Stimulated activated CD8-positive, alpha-beta memory T cell treated with anti-CD3 and anti-CD28 coated beads, Interleukin-12 subunit alpha, Interleukin-12 subunit beta, amount 100 ng/mL, for 4 hours (primary cell): ENCODE results near the gene BLOC1S3.

ENCODE experiments used
- DNase-seq: peaks from one replicate; pipeline ENCODE4 v3.0.0-alpha.2; 2020; ENCODE audit warnings: low read depth

Gene BLOC1S3, protein sequence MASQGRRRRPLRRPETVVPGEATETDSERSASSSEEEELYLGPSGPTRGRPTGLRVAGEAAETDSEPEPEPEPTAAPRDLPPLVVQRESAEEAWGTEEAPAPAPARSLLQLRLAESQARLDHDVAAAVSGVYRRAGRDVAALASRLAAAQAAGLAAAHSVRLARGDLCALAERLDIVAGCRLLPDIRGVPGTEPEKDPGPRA

DNA sequence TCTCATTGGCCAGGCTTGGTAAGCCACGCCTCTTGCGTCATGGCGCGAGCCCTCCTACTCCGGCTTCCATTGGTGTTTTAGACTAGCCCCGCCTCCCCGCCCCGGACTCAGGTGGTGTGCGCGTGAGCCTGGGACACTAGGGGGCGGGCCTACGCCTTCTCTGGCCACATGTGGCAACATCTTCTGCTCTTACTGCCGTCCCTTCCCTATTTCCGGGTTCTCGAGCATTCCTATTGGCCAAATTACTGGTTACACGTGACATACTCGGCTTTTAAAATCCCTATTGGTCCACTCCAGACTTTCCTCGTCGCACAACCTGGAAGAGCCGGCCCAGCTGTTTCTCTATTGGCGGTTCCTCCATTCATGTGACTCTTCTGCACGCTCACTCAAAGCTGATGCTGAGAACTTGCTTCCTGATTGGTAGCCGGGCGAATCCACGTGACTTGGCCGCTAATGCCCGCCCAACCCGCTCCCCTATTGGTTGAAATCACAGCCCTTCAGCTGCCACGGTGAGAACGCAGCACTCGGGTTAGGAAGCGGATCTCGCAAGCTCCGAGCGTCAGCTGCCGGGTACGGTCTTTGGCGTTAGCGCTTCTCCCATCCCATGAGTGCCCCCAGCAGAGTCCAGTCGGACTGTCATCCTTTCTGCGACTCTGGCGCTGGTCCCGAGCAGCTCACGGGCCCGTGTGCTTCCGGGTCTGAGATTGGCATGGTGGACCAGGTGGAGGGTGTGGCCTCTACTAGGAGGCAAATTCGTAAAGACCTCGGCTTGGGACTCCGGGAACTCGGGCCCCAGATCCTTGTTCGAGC is at the start of gene BLOC1S3:
Gene BLOC1S3, plus strand, starts transcription at position 523 of the 810 bp plus-strand sequence. CDS start 513 bp downstream, outside the sequence.
- DNase-seq, result peak; percentile 99

DNA sequence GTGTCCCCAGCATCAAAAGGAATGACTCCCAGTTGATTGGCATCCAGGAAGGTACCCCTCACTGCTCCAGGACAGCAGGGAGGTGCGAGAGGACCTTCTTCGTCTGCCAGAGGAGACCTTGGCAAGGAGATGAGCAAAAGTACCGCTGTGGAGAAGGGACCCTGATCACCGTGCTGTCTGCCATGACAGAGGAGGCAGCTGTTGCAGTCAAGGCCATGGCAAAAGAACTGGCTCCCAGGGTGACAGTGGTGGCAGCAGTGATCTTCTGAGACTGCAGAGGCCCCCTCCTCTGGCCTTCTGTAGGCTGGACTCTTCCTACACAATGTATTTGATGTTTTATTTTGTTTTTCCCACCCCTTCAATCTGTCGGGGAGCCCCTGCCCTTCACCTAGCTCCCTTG is 49.8 kb upstream of the BLOC1S3 start:
- DNase-seq, result no peak

DNA sequence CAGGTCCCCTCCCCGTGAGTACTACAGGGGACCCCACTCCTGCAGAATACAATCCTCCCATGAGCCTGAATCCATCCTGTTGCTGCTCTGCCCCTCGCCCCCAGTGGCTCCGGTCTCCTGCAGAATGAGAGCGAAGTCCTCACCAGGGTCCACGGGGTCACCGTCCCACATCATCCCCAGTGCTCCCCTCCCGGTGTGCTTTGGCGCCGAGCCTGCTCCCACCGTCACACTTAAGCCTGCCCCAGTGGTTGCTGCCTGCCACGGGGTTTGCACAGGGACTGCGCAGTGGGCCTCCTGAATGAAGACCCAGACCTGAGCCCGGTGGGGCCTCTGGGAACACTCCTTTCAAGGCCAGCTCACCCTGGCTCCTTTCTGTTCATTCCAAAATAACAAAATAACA is 48.3 kb upstream of the BLOC1S3 start:
- no peak for DNase-seq

DNA sequence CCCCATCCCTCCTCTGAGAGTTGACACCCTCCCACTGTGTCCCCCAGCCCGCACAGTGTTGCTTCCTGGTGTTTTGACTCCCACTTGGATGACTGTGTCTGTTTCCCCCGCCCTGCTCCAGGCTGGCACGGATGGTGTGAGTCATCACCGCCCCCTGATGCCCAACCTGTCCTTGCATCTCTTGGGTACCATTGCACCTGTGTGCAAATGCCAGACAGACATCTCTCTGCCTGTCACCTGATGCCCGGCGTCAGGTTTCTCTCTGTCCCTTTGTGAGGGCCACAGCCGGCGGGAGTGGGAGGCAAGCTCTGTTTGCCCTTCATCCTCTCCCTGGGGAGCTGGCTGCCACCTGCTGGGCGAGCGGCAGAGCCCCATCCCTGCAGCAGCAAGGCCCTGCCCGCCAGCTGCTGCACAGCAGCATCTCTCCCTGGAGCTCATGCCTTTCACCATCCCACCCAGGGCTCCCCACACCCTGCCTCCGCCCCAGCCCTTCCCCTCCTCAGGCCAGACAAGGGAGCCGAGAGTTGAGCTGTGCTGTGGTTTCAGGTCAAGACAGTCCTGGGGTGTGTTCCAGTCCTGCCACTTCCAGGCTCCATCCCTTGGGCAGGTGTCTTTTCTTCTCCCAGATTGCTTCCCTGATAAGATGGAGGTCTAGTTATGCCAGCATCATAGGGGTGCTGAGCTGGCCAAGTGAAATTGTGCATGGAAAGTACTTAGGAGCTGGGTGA is 47.5 kb upstream of the BLOC1S3 start:
- DNase-seq, result no peak

DNA sequence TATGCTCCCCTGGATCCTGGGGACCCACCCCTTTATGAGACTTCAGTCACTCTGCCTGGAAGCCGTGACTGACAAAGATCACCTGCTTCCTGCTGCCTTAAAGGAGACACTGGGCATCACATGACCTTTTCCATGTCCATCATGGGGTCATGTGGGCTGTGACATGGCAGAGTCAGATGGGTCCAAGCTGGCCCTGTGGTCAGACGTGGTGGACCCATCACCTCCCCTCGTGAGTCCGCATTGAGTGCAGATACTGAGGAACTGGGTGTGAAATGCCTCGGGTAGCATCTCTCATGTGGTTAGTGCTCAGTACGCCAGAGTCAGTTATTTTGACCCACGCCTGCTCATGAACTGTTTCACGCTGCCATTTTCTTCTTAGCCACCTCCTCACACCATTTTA is 44.9 kb upstream of the BLOC1S3 start:
- DNase-seq, result no peak

DNA sequence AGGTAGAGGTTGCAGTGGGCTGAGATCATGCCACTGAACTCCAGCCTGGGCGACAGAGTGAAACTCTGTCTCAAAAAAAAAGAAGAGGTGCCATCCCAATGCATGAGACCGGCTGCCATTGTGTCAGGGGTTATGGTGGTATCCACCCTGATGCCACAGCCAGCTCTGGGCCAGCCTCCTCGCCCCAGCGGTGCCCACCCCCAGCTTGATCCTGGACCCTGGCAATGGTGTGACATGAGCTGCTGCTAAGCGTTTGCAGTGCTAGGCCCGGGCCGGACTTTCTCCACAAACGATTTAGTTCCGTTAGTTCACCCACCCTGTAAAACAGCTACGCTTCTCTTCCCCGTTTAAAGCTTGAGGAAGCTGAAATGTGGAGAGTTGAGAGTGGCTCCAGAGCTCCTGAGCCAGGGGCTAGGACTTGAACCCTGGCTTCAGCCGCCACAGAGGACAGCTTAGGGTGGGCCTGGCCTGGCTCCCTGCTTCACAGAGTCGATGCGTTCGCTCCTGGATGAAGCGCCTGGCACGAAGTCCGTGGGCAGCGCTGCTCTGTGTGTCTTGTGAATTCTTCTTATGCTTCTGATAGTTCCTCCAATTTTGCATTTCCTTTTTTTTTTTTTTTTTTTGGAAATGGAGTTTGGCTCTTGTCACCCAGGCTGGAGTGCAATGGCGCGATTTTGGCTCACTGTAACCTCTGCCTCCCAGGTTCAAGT is 43.3 kb upstream of the BLOC1S3 start:
- DNase-seq, result no peak

DNA sequence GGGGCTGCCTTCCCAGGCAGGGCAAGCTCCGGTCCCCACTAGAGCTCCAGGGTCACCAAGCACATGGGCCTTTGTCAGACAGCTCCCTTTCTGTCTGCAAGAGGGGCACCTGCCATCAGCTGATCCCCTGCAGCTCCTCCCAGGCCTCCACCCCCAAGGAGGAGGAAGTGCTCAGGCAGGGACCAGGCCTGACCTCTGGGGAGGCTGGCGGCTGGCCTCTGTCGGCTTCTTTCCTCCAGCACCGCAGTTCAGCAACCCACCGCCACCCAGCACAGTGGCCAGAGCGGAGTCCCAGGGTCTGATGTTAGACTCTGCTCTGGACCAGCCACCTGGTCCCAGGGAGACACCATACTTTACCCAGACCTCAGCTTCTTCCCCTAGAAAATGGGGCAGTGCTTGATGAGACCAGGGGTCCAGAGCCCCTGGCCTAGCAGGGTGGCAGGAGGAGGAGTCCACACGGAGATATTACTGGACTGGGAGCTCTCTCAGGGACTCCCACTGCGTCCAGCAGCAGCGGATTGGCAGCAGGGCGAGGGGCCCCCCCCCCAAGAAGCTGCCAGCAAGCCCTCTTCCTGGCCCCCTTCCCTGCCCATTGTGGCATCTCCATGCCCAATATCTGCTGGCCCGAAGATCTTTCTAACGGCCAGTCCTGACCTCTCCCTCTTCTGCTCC is 41.9 kb upstream of the BLOC1S3 start:
- DNase-seq, result no peak

DNA sequence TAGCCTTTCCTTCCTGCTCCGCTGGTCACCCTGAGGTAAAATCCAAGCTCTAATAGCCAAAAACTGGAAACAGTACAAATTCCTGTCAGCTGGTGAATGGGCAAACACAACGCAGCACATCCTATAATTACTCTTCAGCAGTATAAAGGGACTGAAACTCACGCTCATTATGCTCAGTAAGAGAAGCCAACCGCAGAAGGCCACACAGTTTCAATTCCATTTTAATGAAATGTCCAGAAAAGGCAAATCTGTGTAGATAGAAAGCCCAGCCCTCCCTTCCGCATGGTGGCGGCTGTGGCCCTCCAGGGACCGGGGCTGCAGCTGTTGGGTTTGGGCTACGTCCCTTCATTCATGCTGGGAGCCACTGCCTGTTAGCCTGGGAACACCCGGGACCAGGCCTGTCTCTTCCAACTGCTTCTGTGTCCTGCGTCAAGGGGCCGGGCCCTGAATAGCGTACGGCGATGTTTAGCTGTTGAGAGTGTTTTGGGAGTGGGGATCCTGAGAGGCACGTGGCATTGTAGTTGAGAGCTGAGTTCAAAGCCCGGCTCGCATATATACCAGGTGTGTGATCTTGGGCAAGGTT is 41.3 kb upstream of the BLOC1S3 start:
- DNase-seq, result no peak

DNA sequence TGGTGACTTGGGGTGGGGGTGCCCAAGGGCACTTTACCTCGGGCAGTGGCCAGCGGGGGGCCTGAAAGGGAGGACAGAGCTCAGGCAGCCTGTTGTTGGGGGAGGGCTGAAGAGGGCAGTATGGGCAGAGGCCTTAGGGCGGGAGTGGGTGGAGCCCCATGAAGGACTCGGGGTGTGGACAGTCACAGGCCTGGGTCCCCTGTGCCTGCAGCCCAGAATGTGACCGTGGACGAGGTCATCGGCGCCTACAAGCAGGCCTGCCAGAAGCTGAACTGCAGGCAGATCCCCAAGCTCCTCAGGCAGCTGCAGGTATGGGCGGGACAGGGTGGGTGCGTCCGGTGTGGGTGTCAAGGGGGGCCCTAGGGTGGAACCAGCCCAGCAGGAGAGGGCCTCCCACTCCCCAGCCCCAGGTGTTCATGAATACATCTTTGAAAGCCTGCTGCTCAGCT is 40.3 kb upstream of the BLOC1S3 start:
- no peak for DNase-seq

DNA sequence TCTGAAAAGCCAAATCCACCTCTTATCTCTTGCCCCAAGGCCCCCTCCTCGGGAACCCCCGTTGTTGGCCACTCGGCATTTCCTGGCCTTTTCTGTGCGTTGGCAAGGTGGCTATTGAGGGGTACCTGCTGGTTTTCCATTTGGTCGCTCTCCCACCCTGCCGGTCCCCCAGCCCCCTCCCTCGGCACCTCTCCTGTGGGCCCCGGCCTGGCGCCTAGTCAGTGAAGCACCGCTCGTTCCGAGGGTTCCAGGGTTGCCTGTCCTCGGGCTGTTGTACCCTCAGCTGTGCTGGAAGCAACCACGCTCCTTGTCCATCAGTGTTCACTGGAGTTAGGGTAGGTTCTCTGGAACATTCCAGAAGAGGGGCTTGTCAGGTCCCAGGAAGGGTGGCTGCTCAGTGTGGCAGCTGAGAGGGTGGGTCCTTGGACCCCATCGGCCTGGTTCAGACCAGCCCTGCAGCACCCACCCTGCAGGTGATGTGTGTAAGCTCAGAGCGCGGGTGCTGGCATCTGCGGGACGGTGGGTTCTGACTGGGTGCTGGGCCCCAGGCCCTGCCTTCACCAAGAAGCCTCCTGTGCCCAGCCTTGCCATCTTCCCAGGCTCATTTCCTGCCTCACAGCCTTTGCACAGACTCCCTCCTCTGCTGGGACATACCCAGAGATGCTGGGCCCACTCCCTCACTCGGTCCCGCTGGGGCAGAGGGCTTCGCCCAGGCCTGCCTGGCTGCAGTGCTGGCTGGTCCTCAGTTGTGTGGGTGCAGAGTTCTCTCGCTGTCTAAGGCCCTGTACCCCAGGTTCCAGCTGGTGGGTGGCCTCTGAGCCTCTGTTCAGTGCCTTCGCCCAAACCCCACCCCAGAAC is 39.1 kb upstream of the BLOC1S3 start:
- no peak for DNase-seq

DNA sequence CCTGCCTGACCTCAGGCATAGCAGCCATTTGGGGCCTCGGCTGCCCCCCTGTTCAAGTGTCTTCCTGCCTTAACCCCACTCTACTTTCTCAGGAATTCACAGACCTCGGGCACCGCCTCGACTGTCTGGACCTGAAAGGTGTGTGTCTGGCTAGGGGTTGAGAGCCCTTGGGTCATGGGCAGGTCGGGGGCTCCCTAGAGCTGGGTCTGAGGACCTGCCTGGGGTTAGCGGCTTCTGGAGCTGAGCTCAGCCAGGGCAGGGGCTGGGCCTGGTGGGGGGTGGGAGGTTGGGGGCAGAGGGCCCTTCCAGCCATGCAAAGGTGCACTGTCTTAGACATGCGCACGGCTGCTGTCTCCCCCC is 38.5 kb upstream of the BLOC1S3 start:
- DNase-seq, result no peak

DNA sequence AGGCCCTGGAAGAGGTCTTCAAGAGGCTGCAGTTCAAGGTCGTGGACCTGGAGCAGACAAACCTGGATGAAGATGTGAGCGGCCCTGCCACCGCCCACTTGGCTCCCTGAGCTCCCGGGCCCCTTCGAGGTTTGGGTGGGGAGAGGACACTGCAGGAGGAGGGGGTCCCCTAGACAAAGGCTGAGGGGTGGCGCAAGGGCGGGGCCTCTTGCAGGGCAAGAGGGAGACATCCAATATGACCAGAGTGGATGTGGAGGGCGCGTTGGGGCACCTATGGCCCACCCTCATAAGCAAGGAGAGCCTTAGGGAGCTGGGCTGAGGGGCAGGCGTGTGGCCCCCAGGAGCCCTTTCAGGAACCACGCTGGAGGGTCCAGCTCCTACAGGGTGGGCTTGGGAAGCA is 38.1 kb upstream of the BLOC1S3 start:
- DNase-seq, result no peak

DNA sequence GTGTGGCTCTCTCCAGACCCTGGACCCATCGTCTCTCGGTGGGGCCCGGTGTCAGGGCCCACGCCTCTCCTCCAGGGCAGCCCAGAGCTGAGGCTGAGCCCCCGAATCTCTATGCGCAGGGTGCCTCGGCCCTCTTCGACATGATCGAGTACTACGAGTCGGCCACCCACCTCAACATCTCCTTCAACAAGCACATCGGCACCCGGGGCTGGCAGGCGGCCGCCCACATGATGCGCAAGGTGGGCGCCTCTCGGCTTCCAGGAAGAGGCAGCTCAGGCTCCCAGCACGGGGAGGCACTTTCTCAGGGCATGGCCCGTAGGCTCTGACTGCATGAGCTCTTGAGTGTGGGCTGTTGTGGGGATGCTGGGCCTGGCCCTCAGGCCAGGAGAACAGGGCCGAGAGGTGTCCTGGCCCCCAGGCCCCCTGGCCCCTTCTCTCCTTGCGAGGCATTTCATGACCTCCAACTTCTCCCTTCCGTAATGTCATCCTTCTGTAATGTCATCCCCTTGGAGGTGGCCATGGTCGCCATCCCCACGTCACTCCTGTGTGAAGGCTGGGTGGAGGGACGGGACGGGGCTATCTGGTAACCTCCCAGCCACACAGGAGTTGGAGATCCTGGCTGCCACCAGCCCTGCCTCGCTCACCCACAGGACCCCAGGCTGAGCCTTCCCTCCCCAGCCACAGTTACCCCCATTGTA is 37.2 kb upstream of the BLOC1S3 start:
- DNase-seq, result no peak

DNA sequence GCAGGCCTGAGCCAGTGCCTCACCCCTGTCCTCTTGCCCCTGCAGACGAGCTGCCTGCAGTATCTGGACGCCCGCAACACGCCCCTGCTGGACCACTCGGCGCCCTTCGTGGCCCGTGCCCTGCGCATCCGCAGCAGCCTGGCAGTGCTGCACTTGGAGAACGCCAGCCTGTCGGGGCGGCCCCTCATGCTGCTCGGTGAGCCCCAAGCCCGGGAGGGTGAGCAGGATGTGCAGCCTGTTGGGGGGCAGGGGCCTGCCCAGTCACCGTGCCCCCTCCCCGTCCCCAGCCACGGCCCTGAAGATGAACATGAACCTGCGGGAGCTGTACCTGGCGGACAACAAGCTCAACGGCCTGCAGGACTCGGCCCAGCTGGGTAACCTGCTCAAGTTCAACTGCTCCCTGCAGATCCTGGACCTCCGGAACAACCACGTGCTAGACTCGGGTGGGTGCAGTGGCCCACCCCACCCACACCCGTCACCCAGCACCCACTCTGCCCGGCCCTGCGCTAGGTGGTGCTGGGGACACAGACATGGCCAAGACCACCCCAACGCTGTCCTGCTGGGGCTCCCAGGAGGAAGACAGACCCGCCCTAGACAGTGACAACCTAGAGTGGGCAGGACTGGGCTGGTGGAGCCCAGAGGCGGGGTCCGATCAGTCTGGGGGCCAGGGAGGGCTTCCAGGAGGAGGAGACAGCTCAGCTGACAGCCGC is 36.4 kb upstream of the BLOC1S3 start:
- no peak for DNase-seq

DNA sequence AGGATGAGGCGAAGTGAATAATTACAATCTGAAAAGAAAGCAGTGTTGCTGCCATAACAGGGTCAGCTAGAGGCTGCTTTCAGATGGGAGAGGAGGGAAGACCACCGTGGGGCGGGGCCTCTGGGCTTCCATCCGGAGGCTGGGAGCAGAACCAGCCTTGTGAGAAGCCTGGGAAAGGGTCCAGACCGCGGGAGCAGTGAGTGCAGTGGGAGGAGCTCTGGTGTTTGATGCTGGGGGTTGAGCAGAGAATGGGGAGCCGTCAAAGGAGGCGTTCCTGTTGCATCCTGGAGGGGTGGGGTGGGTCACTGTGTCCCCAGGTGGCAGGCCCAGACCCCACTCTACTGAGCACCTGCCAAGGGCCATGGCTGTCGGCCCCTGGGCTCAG is 35.9 kb upstream of the BLOC1S3 start:
- no peak for DNase-seq

DNA sequence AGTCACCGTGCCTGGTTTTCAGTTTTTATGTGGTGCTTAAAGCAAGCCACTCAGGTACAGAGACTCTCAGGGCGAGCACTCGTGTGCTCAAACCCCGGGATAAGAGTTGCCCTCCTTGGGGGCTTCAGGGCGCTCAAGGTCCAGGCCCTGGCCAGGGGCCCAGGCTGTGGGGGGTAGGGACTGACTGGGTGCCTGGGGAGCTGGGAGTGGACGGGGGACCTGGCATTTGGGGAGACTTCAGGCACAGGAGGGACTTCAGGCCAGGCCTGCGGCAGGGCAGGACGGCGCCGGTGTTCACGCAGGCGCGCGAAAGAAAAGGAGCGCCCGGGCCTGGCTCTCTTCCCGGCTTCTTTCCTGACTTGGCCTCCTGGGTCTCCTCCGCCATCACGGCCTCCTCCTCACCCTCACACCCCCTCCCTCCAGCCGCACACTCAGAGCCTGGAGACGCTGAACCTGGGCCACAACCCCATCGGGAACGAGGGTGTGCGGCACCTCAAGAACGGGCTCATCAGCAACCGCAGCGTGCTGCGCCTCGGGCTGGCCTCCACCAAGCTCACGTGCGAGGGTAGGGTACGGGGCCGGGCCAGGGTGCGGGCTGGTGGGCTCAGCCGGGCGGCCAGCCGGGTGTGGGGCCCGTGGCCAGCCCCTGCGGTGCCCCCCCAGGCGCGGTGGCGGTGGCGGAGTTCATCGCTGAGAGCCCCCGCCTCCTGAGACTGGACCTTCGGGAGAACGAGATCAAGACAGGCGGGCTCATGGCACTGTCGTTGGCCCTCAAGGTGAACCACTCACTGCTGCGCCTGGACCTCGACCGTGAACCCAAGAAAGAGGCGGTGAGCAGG is 33.9 kb upstream of the BLOC1S3 start:
- no peak for DNase-seq

DNA sequence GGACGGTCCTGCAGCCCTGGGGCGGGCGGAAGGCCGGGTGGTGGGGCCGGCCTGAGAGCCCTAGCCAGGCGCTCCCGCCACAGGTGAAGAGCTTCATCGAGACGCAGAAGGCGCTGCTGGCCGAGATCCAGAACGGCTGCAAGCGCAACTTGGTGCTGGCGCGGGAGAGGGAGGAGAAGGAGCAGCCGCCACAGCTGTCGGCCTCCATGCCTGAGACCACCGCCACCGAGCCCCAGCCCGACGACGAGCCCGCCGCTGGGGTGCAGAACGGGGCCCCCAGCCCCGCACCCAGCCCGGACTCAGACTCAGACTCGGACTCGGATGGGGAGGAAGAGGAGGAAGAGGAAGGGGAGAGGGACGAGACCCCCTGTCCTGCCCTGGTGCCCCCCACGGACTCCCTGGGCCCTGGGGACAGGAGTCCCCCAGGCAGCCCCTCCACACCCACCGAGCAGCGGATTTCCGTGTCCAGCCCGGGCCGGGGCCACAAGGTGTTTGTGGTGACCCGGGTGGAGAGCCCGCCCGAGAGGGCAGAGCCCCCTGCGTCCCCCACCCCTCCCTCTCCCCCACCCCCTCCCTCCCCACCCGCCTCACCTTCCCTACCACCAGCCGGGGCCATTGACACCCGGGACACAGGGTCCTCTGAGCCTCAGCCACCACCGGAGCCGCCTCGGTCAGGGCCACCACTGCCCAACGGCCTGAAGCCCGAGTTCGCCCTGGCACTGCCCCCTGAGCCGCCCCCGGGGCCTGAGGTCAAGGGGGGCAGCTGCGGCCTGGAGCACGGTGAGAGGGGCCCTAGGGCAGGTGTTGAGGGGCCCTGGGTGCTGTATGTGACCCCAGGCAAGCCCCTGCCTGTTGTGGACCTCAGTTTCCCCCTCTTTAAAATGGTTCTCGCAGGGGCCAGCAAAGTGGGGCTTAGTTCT is 33.1 kb upstream of the BLOC1S3 start:
- DNase-seq, result no peak
